ENCODE measurements around the gene SMG6.

DNA sequence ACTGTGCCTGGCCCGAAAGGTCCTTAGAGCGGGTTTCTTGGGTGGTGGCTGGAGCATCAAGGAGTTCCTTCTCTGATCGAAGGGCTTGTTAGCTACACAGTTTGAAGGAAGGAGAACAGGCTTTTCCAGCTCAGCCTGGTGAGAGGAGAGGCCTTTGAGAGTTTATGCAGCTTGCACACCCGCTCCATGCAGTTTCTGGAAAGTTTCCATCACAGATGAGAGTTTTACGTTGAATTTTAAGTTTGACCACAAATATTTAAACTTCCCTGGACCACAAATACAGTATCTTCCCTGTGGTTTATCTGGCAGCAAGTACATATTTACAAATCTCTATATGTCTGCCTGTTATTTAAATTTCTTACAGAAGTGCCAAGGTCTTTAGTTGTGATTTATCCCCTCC, 191.9 kb downstream of the SMG6 start:
- TF ChIP-seq, protein P1, sequence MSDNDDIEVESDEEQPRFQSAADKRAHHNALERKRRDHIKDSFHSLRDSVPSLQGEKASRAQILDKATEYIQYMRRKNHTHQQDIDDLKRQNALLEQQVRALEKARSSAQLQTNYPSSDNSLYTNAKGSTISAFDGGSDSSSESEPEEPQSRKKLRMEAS (IDR thresholded peaks at IDR 0.05), result no peak
- TF ChIP-seq TAF1 (IDR thresholded peaks at IDR 0.05; ENCODE audit: low read depth) (no peak), TCF12 (IDR thresholded peaks at IDR 0.05; ENCODE audit: low read depth) (no peak), RAD21 (IDR thresholded peaks at IDR 0.05; ENCODE audit: low read depth) (no peak), FOXM1 (IDR thresholded peaks at IDR 0.05; ENCODE audit: borderline replicate concordance, low read depth) (no peak), YY1 (IDR thresholded peaks at IDR 0.05; ENCODE audit: low read depth) (no peak), CREB1 (IDR thresholded peaks at IDR 0.05; ENCODE audit: low read depth) (no peak)
- TF ChIP-seq, protein P2, sequence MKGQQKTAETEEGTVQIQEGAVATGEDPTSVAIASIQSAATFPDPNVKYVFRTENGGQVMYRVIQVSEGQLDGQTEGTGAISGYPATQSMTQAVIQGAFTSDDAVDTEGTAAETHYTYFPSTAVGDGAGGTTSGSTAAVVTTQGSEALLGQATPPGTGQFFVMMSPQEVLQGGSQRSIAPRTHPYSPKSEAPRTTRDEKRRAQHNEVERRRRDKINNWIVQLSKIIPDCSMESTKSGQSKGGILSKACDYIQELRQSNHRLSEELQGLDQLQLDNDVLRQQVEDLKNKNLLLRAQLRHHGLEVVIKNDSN (IDR thresholded peaks at IDR 0.05), result no peak
- TF ChIP-seq, protein P3, sequence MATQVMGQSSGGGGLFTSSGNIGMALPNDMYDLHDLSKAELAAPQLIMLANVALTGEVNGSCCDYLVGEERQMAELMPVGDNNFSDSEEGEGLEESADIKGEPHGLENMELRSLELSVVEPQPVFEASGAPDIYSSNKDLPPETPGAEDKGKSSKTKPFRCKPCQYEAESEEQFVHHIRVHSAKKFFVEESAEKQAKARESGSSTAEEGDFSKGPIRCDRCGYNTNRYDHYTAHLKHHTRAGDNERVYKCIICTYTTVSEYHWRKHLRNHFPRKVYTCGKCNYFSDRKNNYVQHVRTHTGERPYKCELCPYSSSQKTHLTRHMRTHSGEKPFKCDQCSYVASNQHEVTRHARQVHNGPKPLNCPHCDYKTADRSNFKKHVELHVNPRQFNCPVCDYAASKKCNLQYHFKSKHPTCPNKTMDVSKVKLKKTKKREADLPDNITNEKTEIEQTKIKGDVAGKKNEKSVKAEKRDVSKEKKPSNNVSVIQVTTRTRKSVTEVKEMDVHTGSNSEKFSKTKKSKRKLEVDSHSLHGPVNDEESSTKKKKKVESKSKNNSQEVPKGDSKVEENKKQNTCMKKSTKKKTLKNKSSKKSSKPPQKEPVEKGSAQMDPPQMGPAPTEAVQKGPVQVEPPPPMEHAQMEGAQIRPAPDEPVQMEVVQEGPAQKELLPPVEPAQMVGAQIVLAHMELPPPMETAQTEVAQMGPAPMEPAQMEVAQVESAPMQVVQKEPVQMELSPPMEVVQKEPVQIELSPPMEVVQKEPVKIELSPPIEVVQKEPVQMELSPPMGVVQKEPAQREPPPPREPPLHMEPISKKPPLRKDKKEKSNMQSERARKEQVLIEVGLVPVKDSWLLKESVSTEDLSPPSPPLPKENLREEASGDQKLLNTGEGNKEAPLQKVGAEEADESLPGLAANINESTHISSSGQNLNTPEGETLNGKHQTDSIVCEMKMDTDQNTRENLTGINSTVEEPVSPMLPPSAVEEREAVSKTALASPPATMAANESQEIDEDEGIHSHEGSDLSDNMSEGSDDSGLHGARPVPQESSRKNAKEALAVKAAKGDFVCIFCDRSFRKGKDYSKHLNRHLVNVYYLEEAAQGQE (IDR thresholded peaks at IDR 0.05; ENCODE audit: low read depth), result no peak

Measured in Ishikawa (cell line).